Smooth muscle cell of the coronary artery (primary cell): ENCODE results near the gene HCCS. TPM values are rescaled to one million over a fixed set of nuclear protein-coding genes. Genes with fewer than 3 reads are reported as not detected.

ENCODE experiments used
- total RNA-seq: library from RNA; depleted of rRNA; stranded (reverse); fragments of >200 nt; gene quantifications from 2 replicates; pipeline ENCODE4 v1.2.3, GENCODE V29; 2014; ENCODE audit warnings: low replicate concordance

Gene HCCS
- total RNA-seq = 15.2 and 23.0 TPM in 2 replicates

DNA sequence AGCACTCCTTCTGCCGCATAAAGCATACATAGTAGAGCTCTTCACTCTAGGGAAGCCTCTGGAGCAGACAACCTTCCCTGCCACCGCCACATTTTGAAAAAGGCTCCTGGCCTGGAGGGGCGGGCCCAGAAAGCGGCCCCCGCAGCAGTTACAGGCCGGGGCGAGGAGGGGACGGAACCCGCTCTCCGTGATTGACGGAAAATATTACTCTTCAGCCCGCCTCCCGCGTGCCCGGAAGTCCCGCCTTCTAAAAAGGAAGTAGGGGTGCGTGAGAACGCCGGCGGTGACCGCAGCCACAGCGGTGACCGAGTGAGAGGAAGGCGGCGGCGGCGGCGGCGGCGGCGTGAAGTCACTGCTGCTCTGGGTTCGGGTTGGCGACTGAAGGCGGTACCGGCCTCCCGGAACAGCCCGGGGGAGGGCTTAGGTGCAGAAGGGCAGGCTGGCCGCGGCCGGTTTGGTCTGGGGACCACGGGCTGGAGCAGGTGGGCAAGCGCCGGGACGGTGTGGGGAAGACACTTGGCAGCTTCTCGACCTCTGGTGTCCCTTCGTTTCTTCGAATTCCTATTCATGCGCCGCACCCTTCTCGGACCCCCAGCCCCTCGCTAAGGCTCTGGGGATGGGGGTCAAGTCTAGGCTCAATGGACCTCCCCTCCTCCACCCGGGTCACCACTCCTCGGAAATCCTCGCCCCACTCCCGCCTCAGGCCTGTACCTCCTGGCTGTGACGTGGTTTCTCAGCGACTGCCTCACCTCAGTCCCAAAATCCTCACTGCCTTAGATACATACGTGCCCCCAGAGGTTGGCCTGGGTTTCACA is at the start of gene HCCS:
Gene HCCS (plus strand): TSS at position 296 of the 815 bp plus-strand sequence. CDS start 729 bp downstream, outside the sequence.

Other genes with a start within 250 kb of the HCCS start
- gene AMELX, start 182.1 kb downstream of the HCCS start, total RNA-seq = not detected in 2 replicates